Measurements from ENCODE around the gene GADD45GIP1.
"Not testable (repeated sequence)": the region's sequence is repeated elsewhere in the genome, so short reads cannot be mapped to it uniquely, and the experiment has no call there.

Gene GADD45GIP1

GRCh38 chr19:12982648-12983047, 25.6 kb upstream of the GADD45GIP1 start:
- TF ChIP-seq CTCF (IDR thresholded peaks at IDR 0.05) = no peak
- H3K27ac ChIP-seq = no peak overlapping the region
- no peak overlapping the region for H3K4me3 ChIP-seq
- no peak for DNase-seq (ENCODE audit: low spot score)

- DNase-seq (ENCODE audit: low spot score) = no peak
- no peak overlapping the region for H3K4me3 ChIP-seq
- no peak for TF ChIP-seq CTCF (IDR thresholded peaks at IDR 0.05)
- no peak overlapping the region for H3K27ac ChIP-seq
Measured at GRCh38 chr19:12979974-12980373, 23.0 kb upstream of the GADD45GIP1 start.

GRCh38 chr19:12976109-12976508, 19.1 kb upstream of the GADD45GIP1 start:
- not testable (repeated sequence) for H3K27ac ChIP-seq; H3K4me3 ChIP-seq; DNase-seq (ENCODE audit: low spot score)

DNA sequence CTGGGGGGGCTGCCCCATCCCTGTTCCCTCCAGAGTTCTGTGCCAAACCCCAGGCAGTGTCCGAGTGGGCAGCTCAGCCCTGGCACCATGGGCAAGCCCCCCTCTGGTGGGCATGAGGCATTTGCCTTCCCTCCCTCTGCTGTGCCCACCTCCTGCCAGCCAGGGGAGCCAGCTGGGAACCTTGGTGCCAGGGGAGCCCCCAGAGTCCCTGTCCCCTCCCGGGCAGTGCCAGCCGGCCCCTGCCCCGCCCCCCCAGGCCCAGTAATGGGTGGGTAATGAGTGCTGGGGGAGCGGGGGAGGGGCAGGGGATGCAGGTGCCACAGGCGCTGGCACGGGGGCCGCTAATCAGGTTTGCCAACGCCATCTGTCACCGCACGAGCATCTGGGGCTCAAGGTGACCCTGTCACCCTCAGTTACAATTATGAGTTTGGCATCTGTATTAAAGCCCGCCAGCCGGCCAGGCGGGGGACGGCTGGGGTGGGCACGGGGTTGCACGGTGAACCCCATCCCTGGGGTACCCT, 18.3 kb upstream of the GADD45GIP1 start:
- no peak for DNase-seq (ENCODE audit: low spot score)
- no peak for TF ChIP-seq CTCF (IDR thresholded peaks at IDR 0.05)
- H3K4me3 ChIP-seq = no peak overlapping the region
- no peak overlapping the region for H3K27ac ChIP-seq

- DNase-seq (ENCODE audit: low spot score) = no peak
- TF ChIP-seq CTCF (IDR thresholded peaks at IDR 0.05) = no peak
- no peak overlapping the region for H3K4me3 ChIP-seq
- H3K27ac ChIP-seq = no peak overlapping the region
Measured at GRCh38 chr19:12974301-12975220, 17.5 kb upstream of the GADD45GIP1 start.

DNA sequence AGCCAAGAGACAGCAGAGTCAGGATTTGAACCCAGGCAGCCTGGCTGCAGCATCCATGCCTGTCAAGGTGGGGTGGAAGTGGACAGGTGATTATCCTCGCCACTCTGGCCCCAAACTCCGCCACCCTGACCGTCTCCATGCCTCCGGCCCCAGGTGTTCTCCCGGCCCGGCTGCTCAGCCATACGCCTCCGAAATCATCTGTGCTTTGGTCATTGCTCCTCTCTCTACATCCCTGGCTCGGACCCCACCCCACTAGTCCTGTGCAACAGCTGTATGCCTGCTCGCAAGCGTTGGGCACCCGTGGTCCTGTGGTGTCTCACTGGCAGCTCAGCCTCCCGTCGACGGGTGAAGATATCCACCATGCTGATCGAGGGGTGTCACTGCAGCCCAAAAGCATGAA, 16.2 kb upstream of the GADD45GIP1 start:
- TF ChIP-seq CTCF (IDR thresholded peaks at IDR 0.05) = no peak
- H3K27ac ChIP-seq = no peak overlapping the region

GRCh38 chr19:12970070-12970820, 13.2 kb upstream of the GADD45GIP1 start:
- no peak for DNase-seq (ENCODE audit: low spot score)
- H3K27ac ChIP-seq = peak overlapping the region in 1 of 2 donors; percentile 72
- TF ChIP-seq CTCF (IDR thresholded peaks at IDR 0.05) = no peak
- H3K4me3 ChIP-seq = no peak overlapping the region

More for the DNA sequence above, 16.2 kb upstream of the GADD45GIP1 start:
- H3K4me3 ChIP-seq = no peak overlapping the region
- no peak for DNase-seq (ENCODE audit: low spot score)
